Left lobe of liver (tissue), 2 donors: ENCODE results near the gene ANGPTL2. TPM values are rescaled to one million over a fixed set of nuclear protein-coding genes. Genes with fewer than 3 reads are reported as not detected.
A peak's percentile ranks its signal among the peaks of the same experiment; 100 is the strongest.

ENCODE experiments used
- ATAC-seq: fragments of 200-7000 bp; cut with Tn5 transposase; one replicate; pipeline ENCODE4 v1.9.1; 2020; ENCODE audit warnings: mild to moderate bottlenecking, moderate library complexity
- DNase-seq: peaks from one replicate; pipeline ENCODE4 v3.0.0-alpha.2; 2020; ENCODE audit warnings: low spot score
- total RNA-seq: library from RNA; stranded (reverse); gene quantifications from one replicate; pipeline ENCODE4 v1.2.1, GENCODE V29; 2021
- donor health status: DM: no; HTN: no; CAD: no; lungs with moderate emphysema.
- donor health status: DM: no; HTN: yes; CAD: no.

The ANGPTL2 gene
- total RNA-seq, 1 donor from 2014 or later = 2.8 TPM

GRCh38 chr9:127099664-127100063 is 22.8 kb downstream of the ANGPTL2 start:
- DNase-seq (no peak), ATAC-seq (no peak)

DNA sequence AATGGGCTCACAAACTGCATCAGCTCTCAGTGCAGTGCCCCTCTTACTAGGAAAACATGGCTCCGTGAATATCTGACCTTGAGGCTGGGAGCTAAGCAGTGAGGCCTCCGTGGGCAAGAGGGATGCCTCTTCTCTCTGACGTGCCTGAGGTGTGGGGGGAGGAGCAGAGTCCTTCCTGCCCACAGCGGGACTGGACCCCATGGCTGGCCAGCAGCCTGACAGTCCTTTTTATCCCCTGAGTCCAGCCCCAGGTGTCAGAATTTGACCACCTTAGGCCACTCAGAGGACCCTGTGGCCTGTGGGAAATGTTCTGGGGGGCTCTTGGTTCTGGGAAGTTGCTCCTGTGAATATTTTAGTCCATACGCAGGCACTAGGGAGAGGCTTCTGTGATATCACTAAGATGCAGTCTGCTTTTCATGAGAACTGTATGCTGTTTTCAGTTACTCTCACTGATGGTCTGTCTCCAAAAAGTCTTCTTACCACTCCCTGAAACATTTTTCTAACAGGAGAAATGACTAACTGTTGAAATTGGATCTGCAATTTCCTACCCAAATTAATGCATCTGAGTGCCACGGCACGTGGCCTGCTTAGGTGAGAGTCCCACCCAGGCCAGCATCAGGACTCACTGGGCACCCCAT is 23.4 kb downstream of the ANGPTL2 start:
- ATAC-seq = no peak

DNA sequence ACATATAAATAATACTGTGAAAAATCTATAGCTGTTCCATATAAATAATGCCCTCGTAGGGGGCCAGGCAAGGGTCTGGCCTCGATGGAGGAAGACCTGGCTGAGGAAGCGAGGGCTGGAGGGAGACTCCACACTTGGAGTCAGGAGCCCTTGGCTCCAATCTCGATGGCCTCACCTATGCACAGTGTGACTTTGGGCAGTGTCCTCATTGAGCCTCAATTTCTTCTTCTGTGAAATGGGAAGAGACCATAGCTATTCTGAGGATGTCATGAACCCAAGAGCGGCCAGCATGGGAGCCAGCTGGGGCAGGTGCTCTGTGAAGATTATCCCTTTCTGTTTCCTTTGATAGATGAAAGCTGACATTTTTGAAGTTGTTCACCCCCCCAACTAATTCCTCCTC is 24.8 kb downstream of the ANGPTL2 start:
- DNase-seq (no peak), ATAC-seq (no peak)

More for the DNA sequence above, 23.4 kb downstream of the ANGPTL2 start:
- DNase-seq = no peak

DNA sequence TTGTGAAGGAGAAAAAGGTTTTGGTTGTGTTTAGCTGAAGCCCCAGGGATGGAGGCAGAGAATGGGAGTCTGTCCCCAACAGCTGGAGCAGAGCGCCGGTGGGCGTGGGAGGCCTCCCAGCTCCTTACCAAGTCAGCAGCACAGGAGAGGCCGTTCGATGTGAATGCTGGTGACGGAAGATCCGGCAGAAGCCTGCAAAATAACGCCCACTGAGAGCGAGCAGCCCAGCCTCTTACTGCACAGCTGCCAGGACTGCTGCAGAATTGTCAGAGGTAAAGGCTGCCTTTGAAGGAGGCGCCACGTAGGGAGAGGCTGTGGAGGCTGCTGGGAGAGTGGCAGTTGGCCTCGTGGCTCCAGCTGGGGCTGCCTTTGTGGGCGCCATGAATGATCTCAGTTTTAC is 26.2 kb downstream of the ANGPTL2 start:
- DNase-seq (no peak), ATAC-seq (no peak)

GRCh38 chr9:127095411-127095810 is 27.0 kb downstream of the ANGPTL2 start:
- DNase-seq (no peak), ATAC-seq (no peak)

DNA sequence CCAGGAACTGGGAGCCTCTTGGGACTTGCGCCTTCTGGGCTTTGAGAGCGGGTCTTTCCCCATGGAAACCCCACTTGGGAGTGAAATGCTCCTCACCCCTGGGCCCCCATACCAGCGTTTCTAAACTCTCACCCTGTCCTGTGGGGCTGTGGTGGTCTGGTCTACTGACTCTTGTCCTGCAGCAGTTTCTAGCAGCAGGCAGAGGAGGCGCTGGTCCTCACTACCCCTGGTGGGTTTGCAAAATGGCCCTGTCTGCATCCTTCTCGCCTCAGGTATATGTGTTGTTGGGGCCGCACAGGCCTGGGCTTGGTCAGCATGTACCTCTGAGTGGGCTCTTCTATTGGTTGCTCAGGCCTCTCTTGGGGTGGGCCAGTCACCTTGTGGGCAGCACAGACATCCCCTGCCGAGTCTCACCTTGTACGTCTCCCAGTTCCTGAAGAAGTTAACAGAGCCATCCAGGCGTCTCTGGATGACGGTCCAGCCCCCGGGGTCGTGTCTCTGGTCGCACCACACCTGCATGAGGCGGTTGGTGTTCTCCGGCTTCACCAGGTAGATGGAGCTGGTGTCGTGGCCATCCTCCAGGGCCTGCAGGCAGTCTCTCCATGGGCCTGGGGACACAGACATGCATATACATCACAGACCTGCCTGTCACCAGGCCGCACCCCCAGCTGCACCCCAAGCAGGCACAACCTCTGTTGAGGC is 29.0 kb downstream of the ANGPTL2 start:
- ATAC-seq (no peak), DNase-seq (no peak)

DNA sequence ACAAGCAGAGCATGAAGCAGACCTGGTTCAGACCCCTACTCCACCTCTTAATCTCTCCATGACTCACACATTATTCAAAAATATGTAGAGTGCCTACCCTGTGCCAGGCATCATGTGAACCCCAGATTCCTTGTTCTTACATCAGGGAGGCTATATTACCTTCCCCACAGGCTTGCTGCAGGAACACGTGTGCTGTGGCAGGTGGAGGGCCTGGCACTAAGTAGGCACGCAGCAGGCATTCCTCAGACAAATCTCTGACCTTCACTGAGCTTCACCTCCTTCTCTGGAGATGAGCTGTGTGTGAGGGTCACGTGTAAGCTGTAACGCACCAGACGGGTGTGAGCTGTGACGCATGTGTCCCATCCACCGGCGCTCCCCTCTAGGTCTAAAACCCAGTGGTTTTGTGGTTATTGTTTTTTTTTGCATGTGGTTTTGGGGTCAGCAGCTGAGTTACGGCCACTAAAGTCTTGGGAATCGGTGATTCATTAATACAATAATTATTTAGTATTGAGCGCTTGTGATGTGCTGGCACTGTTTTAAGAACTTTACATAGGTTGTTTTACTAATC is 30.3 kb downstream of the ANGPTL2 start:
- DNase-seq (no peak), ATAC-seq (no peak)

DNA sequence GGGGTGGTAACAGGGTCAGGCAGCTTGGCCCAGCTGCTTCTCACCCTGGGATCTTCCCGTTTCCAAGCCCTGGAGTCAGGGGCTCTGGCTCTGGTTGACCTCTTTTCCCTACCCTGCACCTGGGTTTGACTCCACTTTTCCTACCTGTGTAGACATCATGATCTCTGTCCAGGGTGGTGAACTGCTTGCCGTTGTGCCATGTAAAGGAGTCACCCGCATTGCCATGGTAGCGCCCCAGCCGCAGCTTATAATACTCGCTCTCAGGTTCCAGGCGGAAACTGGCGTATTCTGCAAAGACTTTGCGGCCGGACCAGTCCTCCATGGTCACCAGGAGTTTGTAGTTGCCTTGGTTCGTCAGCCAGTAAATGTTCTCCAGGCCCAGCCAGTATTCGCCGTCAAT is 30.9 kb downstream of the ANGPTL2 start:
- DNase-seq (no peak), ATAC-seq (no peak)

GRCh38 chr9:127090341-127090985 is 32.0 kb downstream of the ANGPTL2 start:
- ATAC-seq = no peak
- no peak for DNase-seq

GRCh38 chr9:127089631-127090081 is 32.8 kb downstream of the ANGPTL2 start:
- DNase-seq (no peak), ATAC-seq (no peak)

DNA sequence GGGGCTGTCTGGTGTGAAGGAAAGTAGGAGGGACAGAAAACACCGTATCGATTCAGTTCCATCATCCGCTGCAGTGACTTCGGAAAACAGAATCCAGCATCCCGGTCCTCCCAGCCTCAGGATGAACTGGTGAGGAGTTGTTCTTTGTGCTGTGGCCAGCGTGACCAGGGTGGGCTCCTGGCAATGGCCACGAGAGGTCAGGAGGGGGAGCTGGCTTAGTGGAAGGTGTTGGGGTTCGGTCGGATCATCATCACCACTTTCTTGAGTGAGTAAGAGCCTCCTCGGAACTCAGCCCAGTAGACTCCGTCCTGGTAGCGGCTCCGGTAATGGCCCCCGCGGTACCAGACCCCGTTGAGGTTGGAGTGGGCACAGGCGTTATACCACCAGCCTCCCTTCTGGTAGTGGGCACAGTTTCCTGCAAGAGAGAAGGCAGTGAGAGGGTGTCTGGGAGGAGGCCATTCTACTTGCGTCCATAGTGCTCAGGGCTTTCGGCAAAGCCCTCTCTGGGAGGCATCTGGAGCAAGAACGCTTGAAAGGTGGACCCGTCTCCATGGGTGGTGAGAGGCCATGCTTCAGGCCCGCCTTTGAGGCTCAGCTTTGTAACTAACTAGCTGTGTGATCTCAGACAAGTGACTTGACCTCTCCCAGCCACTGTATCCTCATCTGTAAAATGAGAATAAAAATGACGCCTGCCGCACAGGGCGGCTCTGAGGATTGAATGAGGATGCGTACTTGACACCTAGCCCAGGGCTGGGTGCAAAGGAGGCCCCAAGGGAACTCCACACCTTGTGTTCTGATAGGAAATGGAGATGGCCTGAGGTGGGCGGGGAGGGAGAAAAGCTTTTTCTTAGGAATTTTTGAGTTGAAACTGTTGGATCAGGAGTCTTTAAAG is 33.5 kb downstream of the ANGPTL2 start:
- DNase-seq (peak; percentile 38), ATAC-seq (no peak)

DNA sequence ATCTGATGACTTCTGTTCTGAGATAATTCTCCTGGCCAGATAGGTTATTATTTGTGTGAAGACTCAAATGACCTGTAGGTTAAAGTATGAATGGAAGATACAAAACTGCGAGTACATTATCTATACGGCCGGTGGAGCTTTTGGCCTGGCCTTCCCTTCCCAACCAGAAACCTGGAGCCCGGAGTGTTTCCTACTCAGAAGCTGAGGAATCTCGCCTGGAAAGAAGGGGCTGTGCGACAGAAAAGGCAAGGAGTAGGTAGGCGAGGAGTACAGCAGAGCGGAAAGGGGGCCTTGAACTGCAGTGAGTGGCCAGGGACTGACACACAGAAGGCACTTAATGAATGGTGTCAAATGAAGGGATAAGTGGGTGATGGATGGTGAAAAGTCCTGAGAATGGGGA is 34.6 kb downstream of the ANGPTL2 start:
- DNase-seq = peak; percentile 24

GRCh38 chr9:127087411-127087810 is 35.0 kb downstream of the ANGPTL2 start:
- ATAC-seq (no peak), DNase-seq (peak; percentile 28)

More for the DNA sequence above, 34.6 kb downstream of the ANGPTL2 start:
- no peak for ATAC-seq

DNA sequence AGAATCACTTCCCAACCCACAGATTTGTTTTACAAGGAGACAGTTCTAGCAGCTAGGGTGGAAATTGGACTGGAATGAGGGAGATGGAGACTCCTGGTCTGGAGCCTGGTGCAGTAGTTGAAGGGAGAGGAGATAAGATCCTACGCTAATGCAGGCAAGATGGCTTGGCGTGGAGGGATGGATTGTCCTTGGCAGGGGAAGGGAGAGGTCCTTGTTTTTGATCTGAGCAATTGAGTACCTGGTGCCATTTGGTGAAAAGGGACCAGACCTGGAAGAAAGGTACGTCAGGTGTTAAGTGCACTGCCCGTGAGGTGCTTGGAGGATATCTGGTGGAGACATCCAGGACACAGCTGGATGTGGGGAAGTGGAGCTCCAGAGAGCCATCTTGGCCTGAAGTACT is 35.7 kb downstream of the ANGPTL2 start:
- ATAC-seq (no peak), DNase-seq (peak; percentile 11)

DNA sequence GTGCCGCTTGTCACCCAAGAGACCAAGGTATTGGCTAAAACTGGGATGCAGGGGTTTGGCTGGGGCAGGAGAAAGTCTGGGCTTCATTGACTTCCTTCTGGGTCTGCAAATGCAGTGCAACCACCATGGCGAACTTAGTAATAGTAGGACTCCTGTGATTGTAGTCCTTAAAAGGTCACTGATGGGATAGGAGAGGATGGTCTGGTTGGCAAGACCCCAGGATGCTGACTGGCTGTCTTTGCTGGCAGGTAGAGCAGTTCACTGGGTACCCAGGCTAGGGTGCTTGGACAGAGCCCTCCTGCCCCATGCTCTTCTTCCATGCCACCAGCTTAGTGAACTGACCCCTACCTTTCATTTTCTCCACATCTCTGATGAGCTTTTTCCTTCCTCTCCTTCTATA is 37.2 kb downstream of the ANGPTL2 start:
- no peak for ATAC-seq

GRCh38 chr9:127084076-127085039 is 38.1 kb downstream of the ANGPTL2 start:
- no peak for ATAC-seq
- peak; percentile 26 for DNase-seq

More for the DNA sequence above, 37.2 kb downstream of the ANGPTL2 start:
- DNase-seq = peak; percentile 26

GRCh38 chr9:127083138-127083980 is 39.1 kb downstream of the ANGPTL2 start:
- peak; percentile 18 for DNase-seq
- ATAC-seq = no peak
